HG02884 (cell line): ENCODE results near the gene CLIC6.
A peak's percentile ranks its signal among the peaks of the same experiment; 100 is the strongest.

ENCODE experiments used
- ATAC-seq: cut with Tn5 transposase; IDR thresholded peaks from one replicate; pipeline ENCODE4 v1.9.1; 2021; ENCODE audit warnings: mild to moderate bottlenecking, moderate library complexity; ENCODE audit not compliant: unreplicated experiment

CLIC6 gene

DNA sequence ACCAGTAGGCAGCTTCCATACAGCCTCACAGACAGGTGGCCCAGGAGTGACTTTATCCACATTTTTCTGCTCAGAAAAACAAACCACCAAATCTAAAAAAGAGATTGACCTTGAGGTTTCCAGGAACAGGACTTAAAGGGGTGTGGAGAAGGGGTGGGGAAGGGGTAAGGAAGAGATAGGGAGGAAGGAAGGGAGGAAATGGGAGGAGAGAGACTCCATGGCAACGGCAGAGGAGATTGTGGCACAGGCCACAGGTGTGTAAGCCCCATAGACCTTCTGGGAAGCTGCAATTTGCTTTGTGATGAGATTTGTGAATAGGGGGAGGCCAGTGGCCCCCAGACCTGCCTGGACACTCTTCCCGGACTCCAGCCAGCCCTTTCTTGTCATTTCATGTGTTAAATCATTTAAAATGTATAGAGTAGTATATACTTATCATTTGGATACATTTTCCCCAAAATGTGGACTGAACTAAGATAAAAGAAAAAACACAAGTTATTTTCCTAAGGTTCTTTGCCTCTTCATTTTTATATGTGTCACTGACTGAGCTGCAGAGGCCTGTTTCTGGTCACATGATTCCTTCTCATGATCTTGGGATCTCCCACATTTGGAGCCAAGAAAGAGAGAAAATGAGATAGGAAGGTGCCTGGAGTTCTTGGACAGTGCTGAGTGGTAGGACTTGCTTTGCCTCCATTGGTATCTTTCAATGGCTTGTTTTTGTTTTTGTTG lies 55.5 kb downstream of the CLIC6 start:
- ATAC-seq, result no peak

DNA sequence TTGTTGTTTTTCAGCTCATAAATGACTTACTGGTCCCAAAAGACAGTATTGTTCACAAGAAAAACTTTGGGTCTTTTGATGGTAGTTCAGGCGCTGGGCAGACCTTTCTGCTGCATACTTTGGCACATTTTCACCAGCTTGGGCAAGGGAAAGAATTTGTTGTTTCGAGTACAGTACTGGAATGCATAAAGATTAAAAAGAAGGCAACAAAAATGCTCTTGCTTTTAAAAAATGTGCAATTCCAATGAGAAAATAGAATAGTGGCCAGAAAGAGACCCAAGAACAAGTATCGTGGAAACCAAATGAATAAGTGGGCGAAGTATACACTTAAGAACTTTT lies 56.0 kb downstream of the CLIC6 start:
- ATAC-seq, result no peak

DNA sequence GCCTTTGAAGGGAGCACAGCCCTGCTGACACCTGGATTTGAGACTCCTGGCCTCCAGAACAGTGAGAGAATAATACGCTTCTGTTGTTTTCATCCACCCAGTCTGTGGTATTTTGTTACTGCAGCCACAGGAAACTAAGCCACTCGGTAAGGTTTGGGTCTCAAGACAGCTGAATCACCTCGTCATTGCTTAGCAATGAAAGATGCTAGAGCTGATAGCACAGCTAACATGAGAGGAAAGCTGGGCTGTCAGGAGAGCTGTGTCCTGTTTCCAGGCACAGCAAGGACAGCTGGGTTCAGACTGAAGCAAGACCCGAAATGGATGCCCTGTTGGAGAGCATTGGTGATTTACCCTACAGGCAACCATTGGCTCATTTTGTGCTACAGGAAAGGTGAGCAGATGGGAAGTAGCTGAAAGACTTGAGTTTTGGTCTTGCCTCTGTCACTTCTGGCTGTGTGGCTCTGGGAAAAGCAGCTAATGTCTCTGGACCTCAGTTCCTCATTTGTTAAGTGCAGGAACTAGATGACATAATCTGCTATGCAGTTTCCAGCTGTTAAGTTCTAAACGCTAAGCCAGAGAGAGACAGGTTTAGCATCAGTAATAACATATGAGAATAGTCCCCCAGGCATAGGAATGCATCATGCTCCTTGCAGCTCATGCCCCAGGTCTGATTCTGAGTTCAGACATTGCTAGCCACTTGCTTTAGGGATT lies 58.0 kb downstream of the CLIC6 start:
- no peak for ATAC-seq

DNA sequence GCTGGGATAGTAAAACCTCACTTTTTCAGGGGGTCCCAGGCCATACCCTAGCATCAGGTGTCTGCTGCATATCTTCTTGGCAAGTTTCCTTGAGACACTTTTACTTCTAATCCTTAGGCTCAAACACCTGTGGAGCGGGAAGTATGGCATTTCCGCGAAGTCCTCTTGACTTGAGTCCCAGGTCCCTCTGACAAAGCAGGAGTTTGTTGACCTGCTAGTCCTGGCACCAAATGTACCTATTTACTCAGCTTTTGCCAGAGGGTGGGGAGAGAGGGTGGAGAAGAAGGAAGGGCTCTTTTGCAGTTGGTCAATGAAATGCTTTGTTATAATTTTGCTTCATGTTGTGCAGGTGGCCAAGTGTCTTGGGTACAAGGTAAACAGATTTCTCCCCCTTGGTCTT lies 59.7 kb downstream of the CLIC6 start:
- ATAC-seq, result no peak

DNA sequence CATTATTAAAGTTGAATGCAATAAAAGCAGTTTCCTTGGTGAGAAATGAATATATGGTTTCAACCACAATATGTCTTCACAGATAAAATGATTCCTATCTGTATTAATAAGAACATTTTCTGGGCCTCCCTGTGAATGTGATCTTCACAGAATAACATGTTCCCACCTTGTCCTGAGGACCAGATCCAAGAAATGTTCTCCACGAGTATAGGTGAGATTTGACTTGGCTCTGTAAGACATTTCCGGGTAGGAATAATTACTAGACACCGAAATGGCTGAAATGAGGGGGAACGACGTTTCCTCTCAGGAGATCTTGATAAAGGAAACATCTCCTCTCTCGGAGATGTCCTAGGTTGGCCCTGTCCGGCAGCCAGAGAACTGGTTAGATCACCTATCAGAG lies 61.4 kb downstream of the CLIC6 start:
- no peak for ATAC-seq

DNA sequence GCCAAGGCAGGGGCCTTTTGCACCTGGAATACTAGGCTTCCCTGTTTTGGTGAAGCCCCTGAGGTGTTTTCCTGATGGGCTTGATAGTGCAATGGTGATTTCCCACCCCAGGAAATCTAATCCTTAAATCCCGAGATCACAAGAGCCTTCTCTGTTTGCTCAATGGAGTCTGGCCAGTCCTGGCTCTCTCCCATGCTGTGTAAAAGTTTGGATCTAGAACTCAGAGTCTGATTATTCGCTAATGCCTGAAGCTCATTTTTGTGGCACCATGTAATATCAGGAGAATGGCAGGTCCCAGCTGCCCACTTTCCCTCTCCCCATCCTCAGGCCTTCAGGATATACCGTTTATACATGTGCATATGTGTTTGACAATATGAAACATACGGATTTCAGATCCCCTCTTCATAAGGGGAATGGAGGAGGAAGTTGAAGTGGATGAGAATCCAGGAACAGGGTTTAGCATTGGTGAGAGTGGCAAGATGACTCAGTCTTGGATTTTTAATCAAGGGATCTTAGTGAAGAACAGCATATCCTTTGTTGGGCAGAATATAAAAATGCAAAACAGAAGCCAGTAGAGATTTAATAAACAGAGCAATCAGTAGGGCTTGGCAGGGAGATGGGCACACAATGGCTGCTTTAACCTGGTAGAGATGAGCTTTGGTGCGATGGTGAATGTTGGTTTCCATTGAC lies 62.1 kb downstream of the CLIC6 start:
- ATAC-seq, result no peak

DNA sequence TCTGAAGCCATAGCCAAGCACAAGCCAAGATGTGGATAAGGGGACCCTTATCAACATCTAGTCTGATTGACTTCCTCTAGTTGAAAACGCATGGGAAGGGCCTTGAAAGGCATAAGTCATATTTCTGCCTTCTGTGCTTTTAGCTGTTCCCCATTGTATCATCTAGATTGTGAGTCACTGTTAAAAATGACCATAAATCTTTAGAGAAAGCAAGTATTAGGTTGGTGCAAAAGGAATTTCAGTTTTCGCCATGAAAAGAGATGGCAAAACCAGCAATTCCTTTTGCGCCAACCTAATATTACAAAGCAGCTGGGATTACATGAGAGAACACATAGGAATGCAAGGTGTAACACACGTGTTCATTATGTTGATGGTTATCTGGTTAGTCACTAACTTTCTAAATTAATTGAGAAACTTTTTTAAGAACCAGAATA lies 63.6 kb downstream of the CLIC6 start:
- ATAC-seq, result no peak

DNA sequence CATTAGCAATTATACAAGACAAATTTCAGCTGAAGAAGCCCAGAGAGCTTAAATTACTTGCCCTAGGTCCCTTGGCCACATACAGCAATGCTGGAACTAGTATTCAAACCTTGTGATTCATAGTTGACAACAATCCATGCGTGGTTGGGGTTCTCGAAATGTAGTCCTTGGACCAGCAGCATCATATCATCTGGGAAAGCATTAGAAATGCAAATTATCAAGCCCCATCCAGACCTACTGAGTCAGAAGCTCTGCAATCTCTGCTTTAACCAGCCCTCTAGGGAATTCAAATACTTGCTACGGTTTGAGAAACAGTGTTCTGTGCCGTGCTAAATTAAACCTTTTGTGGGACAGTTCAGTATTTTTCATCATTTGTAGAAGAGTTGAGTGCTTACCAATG lies 65.1 kb downstream of the CLIC6 start:
- ATAC-seq, result no peak

DNA sequence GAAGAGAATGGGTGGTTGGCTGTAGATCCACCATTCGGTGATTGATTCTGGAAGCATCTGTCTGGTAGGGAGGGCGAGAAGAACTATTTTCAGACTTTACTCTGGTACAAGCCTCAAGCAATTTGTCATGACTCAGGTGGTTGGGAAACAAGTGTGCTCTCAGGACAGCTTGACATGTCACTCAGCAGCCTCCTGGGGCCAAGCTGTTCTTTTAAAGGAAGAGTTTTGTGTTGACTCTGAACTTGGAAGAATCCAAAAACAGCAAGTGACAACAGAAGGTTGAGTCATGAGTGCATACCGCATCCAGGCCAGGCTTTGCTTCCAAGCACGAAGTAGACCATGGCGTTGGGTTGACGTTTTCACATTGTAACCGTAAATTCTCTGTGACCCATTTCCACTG lies 65.9 kb downstream of the CLIC6 start:
- ATAC-seq, result no peak

DNA sequence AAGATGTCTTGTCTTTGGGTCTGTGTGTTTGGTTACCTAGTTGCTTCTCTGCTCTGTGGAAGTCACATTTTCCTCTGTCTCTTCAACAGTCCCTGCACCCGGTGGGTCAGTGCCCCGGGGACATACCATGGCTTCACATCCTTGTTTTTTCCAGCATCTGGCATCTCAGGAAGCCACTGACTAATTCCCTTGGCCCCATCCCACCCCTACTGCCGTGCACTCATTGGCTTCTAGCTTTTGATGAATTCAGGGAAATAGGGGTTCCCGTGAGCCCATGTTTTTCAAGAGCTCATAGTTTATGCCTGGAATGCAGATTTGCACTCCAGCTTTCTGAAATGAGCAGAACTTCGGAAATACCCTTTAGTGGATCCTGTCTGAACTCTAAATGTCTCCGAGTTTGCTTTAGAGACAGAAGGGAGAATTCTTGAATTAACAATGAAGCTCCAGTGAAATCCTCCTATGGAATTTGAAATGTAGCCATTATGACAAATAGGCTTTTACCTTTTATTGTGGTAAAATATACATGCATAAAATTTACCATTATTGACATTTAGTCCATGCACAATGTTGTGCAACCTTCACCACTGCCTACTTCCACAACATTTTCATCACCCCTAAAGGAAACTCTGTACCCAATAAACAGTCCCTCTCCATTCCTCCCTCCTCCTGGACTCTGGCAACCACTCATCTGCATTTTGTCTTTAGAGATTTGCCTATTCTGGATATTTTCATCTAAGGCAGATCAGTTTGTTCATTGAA lies 67.5 kb downstream of the CLIC6 start:
- ATAC-seq, result no peak

DNA sequence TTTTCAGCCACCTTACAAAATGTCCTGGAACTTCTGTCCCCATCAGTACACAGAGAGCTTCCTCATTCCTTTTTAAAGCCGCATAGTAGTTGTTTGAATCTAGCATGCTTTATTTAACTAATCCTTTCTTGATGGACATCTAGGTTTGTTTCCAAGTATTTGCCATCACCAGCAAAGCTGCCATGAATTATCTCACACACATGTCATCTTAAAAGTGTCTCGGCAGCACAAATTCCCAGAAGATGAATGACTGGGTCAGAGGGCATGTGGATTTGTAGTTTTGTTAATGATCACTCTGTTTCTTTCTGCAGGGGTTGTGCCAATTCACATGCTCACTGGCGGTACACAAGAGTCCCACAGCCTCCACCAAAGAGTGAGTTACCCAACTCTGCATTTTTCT lies 68.3 kb downstream of the CLIC6 start:
- ATAC-seq, result no peak

DNA sequence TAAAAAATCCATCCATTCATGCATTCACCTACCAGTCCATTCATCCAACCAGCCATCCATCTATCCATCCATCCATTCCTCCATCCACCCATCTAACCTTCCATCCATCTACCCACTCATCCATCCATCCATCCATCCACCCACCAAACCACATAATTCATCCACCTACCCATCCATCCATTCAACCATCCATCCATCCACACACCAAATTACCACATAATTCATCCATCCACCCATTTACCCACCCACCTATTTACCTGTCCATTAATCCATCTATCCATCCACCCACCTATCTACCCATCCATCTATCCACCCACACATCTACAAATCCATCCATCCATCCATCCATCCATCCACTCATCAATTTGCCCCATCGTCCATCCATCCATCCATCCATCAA lies 71.4 kb downstream of the CLIC6 start:
- no peak for ATAC-seq

DNA sequence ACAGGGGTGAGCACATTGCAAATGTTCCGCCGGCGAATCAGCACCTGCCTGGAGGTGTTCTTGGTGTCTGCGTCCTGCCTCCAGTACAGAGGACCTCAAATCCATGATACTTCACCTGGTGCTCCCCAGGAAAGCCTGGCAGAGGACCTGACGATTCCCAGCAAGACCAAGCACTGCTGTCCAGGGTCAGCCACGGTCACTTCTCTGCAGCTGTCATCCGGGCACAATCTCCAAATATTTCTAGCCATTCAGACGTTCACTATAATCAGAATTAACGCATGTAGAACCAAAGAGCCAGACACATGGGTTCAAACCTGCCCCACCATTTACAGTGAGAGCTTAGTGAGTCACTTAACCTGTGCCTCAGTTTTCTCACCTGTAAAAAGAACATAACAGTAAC lies 74.5 kb downstream of the CLIC6 start:
- no peak for ATAC-seq

DNA sequence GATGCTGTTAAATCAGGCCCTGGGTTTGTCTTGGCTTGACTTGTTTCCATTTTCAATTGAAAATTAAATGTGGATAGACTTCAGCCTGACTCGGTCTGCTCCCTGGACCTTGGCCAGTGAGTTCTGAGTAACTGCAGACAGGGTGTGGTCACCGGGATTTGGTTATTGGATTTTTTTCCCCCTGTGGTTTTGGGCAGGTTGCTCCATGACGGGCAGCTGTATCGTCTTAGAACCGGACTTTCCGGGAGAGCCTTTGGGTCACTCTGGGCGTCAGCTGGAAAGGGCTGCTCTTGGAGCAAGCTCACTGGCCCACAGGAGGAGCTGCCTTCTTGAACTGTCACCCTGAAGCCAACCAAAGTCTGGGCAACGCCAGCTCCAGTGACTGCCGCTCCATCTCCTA lies 75.0 kb downstream of the CLIC6 start:
- no peak for ATAC-seq

DNA sequence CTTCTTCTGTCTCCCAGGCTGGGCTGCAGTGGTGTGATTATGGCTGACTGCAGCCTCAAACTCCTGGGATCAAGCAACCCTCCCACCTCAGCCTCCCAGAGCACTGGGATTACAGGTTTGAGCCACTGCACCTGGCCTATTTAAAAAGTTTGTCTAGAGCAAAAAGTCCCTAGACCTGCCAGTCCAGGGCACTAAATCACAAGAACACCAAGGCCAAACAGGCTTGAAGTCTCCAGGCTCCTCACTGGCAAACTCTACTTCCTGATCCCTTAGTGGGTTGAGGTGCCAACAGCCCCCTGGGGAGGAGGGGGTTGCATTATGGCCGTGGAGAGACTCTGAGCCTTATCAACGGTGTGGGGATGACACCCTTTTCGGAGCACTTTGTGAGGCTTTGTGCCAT lies 76.0 kb downstream of the CLIC6 start:
- ATAC-seq, result no peak

DNA sequence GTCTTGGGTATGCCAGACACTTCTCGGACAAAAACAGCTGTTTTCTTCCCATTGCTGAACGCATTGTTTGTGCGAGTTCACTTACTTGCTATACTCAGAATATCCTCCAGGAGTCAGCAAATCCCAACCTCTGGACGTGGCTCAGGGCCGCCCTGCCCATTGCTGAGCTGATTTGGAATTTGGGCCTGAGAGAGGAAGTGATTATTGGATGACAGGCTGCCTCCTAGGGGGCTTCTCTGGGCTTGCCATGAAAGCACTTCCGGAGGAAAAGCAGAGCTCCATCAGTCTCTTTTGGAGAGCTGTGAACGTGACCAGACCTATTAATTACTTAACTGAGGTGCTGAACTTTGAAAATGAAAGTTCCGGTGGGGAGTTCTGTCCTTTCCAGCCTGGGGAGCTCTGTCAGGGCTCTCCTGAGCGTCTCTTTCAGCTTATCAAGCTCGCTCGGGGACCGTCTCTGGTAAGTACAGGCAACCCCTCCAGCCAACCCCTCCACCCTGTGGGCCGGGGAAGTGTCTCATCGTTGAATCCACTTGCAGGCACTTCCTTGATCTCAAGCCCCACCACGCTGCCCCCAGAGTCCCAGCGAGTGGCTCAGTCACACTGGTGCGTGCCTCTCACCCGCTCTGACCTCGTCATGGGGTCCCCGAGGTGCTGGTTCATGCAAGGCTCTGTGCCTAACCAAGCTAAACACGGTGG lies 76.9 kb downstream of the CLIC6 start:
- ATAC-seq, result peak; percentile 70

DNA sequence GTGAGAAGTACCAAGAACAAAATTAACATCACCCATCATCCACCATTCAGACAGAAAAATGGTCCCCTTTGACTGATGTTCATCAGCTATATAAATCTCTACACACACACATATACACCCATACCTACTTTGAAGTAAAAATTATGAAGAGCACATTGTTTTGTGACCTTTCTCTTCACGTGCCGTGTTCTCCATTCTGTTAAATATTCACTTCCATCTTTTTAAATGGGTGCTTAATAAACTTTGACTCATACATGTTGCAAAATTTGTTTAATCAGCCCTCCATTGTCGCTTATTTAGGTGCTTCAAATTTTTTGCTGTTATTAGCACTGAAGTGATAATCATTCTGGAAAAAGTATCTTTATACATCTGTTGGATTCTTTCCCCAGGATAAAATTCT lies 80.1 kb downstream of the CLIC6 start:
- ATAC-seq, result no peak

DNA sequence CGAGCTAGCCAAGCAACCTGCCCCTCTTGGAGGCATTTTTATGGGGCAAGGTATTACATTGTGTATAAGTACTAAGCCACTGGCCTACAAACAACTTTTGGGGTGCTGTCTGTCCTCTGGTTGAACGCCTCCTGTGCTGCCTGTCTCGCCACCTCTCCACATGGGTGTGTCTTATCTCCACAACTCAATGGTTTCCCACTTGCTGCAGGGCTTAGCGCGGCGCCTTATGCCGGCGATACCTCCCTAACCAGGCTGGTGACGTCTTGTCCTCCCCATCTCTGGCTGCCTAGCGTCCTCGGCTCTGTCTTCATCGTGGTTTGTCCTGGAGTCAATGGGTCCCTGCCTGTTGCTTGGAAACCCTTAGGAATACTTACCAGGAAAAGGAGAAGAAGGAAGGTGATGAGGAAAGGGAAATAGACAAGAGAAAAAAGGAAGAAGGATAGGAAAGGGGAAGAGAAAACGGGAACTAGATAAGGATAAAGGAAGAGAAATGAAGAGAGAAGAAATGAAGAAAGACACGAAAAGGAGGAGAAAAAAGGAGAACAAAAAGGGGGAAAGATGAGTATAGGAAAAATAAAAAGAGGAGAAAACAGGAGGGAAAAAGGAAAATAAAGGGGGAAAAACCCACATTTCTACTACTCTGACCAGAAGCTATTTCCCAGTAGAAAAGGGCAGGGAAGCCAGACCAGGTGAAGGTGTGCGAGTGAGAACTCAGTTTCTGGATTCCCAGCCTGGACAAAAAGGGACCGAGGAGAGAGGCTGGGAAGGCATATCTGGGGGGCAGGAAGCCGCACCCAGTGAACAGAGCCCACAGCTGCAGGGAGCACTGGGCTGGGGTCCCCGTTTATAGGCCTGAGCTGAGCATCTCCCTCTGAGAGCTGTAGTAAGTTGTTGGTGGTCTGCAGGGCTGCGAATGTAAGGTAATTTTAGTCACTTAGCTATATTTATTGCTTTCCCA lies 86.2 kb downstream of the CLIC6 start:
- ATAC-seq, result no peak

DNA sequence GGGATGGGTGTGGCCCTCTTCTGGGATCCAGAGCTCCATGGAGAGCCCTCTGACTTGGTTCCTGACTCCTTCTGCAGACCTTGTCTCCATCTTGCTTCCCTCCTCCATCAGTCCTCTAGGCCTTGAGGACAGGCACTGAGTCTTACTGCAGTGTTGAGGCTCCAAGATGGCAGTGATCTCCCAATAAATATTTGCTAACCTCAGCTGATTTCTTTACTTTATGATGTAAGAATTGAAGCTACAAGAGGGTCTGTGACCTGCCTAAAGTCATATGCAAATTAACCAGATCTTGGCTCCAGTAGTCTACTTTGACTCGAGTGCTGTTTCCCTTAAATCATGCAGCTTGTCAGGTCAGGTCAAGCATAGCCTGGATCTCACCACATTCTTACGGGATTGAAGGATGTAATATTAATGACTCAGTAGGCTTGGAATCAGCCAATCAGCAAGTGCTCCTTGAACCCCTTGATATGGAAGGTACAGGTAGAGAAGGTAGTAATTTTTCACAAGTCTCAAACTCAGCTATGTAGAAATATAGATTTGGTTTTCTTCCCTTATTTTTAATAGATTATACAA lies 93.0 kb downstream of the CLIC6 start:
- no peak for ATAC-seq
